Brain microvascular endothelial cell (primary cell): ENCODE data around the gene VPS11.

Experiments
- DNase-seq: peaks from one replicate; pipeline ENCODE4 v3.0.0-alpha.2; 2020
- H3K27ac ChIP-seq: fragments of 250-450 bp; sonication (Bioruptor Pico); 2 replicates; pipeline ENCODE4 v1.5.1; 2020; ENCODE audit warnings: mild to moderate bottlenecking, moderate library complexity
- H3K27me3 ChIP-seq: fragments of 250-450 bp; sonication (Bioruptor Pico); replicated peaks from 2 replicates; pipeline ENCODE4 v1.5.1; 2020; ENCODE audit warnings: mild to moderate bottlenecking
- H3K36me3 ChIP-seq: fragments of 250-450 bp; sonication (Bioruptor Pico); replicated peaks from 2 replicates; pipeline ENCODE4 v1.5.1; 2020; ENCODE audit warnings: mild to moderate bottlenecking
- H3K4me3 ChIP-seq: 2 replicates; pipeline ENCODE4 v1.5.1; 2011; ENCODE audit warnings: low read depth, mild to moderate bottlenecking, control low read depth, low read length, moderate library complexity
- in situ Hi-C: cut with HindIII; loops from 2 replicates; pipeline ENCODE4 v1.10.0; 2017; ENCODE audit warnings: low sequenced_read_pairs, low pct_ligation_motif_present
- TF ChIP-seq, protein P1 (sequence below): IDR thresholded peaks from 2 replicates; pipeline ENCODE4 v1.5.1; 2011; ENCODE audit warnings: low read depth, mild to moderate bottlenecking, moderate library complexity, low read length, control low read depth, inconsistent platforms; ENCODE audit errors: missing control alignments

Gene VPS11

DNA sequence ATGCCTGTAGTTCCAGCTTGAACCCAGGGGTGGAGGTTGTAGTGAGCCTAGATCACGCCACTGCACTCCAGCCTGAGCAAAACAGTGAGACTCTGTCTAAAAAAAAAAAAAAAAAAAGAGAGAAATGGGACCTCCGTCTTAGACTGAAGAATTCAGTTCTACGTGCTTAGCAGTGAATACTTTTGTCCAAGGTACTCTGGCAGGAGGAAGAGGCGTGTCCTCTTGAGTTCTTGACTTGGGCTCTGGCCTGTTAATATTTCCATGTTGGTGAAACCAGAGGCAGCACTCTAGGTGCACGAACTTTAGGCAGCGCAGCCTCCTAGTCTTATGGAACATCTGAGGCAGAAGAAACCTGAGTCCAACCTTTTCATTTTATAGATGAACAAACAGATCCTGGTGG, 19.5 kb downstream of the VPS11 start:
- TF ChIP-seq, protein P1, sequence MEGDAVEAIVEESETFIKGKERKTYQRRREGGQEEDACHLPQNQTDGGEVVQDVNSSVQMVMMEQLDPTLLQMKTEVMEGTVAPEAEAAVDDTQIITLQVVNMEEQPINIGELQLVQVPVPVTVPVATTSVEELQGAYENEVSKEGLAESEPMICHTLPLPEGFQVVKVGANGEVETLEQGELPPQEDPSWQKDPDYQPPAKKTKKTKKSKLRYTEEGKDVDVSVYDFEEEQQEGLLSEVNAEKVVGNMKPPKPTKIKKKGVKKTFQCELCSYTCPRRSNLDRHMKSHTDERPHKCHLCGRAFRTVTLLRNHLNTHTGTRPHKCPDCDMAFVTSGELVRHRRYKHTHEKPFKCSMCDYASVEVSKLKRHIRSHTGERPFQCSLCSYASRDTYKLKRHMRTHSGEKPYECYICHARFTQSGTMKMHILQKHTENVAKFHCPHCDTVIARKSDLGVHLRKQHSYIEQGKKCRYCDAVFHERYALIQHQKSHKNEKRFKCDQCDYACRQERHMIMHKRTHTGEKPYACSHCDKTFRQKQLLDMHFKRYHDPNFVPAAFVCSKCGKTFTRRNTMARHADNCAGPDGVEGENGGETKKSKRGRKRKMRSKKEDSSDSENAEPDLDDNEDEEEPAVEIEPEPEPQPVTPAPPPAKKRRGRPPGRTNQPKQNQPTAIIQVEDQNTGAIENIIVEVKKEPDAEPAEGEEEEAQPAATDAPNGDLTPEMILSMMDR: no peak
- DNase-seq: no peak
- Histone ChIP-seq H3K4me3 (no peak overlapping the region), H3K27ac (no peak overlapping the region), H3K36me3 (peaks cover 7% of the 10 kb centered on the region), H3K27me3 (no peaks in the 10 kb centered on the region)
- in situ Hi-C loops: no loop called here

- no peak overlapping the region for H3K27ac ChIP-seq
- H3K36me3 ChIP-seq: peaks cover 13% of the 10 kb centered on the region
- TF ChIP-seq, protein P1: no peak
- DNase-seq: no peak
- in situ Hi-C loops: no loop called here
- no peaks in the 10 kb centered on the region for H3K27me3 ChIP-seq
- no peak overlapping the region for H3K4me3 ChIP-seq
These were observed 20.2 kb downstream of the VPS11 start for GRCh38 chr11:119087747-119088241.

DNA sequence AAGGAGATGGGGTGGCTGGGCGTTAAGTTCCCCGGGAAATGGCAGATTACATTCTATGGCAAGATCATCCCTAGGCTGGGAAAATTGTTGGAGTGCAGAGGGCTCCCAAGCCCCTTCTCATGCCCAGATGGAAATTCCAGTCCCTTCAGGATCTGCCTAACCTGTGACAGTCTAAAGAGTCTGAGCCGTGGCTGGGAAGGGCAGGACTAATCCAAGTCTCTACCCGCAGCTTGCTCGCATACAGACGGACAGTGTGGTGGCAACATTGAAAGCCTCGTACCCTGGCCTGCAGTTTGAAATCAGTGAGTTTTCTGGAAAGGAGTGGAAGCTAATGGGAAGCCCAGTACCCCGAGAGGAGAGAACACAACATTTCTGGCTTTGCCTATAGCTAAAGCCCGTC, 20.8 kb downstream of the VPS11 start:
- no peak for DNase-seq
- Histone ChIP-seq H3K27me3 (no peaks in the 10 kb centered on the region), H3K27ac (no peak overlapping the region), H3K4me3 (no peak overlapping the region), H3K36me3 (peaks cover 16% of the 10 kb centered on the region)
- TF ChIP-seq, protein P1: no peak
- in situ Hi-C loops: no loop called here

GRCh38 chr11:119089319-119089718, 21.7 kb downstream of the VPS11 start:
- no peak for DNase-seq
- in situ Hi-C loops: no loop called here
- Histone ChIP-seq H3K27me3 (no peaks in the 10 kb centered on the region), H3K4me3 (no peak overlapping the region), H3K27ac (no peak overlapping the region), H3K36me3 (peaks cover 16% of the 10 kb centered on the region)
- TF ChIP-seq, protein P1: no peak

GRCh38 chr11:119091178-119091577, 23.6 kb downstream of the VPS11 start:
- Histone ChIP-seq H3K27me3 (no peaks in the 10 kb centered on the region), H3K4me3 (no peak overlapping the region), H3K36me3 (peaks cover 16% of the 10 kb centered on the region), H3K27ac (no peak overlapping the region)
- in situ Hi-C loops: no loop called here
- TF ChIP-seq, protein P1: no peak
- no peak for DNase-seq
